ENCODE data around the gene PLEKHF1.

PLEKHF1 gene

GRCh38 chr19:29678484-29679106, 13.3 kb downstream of the PLEKHF1 start:
- DNase-seq (ENCODE audit: low read depth in 2 of 2) = no peak

GRCh38 chr19:29679598-29680210, 14.4 kb downstream of the PLEKHF1 start:
- no peak for DNase-seq (ENCODE audit: low read depth in 2 of 2)

GRCh38 chr19:29680447-29680846, 15.2 kb downstream of the PLEKHF1 start:
- DNase-seq (ENCODE audit: low read depth in 2 of 2) = no peak

- no peak for DNase-seq (ENCODE audit: low read depth in 2 of 2)
Observed at GRCh38 chr19:29680937-29681336, 15.7 kb downstream of the PLEKHF1 start.

GRCh38 chr19:29681422-29682235, 16.4 kb downstream of the PLEKHF1 start:
- no peak for DNase-seq (ENCODE audit: low read depth in 2 of 2)

GRCh38 chr19:29682236-29682895, 17.1 kb downstream of the PLEKHF1 start:
- no peak for DNase-seq (ENCODE audit: low read depth in 2 of 2)

GRCh38 chr19:29683009-29683408, 17.7 kb downstream of the PLEKHF1 start:
- no peak for DNase-seq (ENCODE audit: low read depth in 2 of 2)

- DNase-seq (ENCODE audit: low read depth in 2 of 2) = no peak
Observed at GRCh38 chr19:29685326-29685725, 20.1 kb downstream of the PLEKHF1 start.

- DNase-seq (ENCODE audit: low read depth in 2 of 2) = no peak
Observed at GRCh38 chr19:29686285-29686805, 21.1 kb downstream of the PLEKHF1 start.

GRCh38 chr19:29687244-29687896, 22.1 kb downstream of the PLEKHF1 start:
- DNase-seq (ENCODE audit: low read depth in 2 of 2) = peak; percentile 90

- peak in 1 of 2 experiments; percentile 25 for DNase-seq (ENCODE audit: low read depth in 2 of 2)
Observed at GRCh38 chr19:29687897-29688728, 22.9 kb downstream of the PLEKHF1 start.

- DNase-seq (ENCODE audit: low read depth in 2 of 2) = no peak
Observed at GRCh38 chr19:29690842-29691241, 25.6 kb downstream of the PLEKHF1 start.

- no peak for DNase-seq (ENCODE audit: low read depth in 2 of 2)
Observed at GRCh38 chr19:29694161-29694560, 28.9 kb downstream of the PLEKHF1 start.

- peak in 1 of 2 experiments; percentile 16 for DNase-seq (ENCODE audit: low read depth in 2 of 2)
Observed at GRCh38 chr19:29694669-29695627, 29.7 kb downstream of the PLEKHF1 start.

- DNase-seq (ENCODE audit: low read depth in 2 of 2) = no peak
Observed at GRCh38 chr19:29695765-29696564, 30.7 kb downstream of the PLEKHF1 start.

GRCh38 chr19:29696565-29696846, 31.2 kb downstream of the PLEKHF1 start:
- DNase-seq (ENCODE audit: low read depth in 2 of 2) = no peak

- DNase-seq (ENCODE audit: low read depth in 2 of 2) = no peak
Observed at GRCh38 chr19:29697523-29698261, 32.4 kb downstream of the PLEKHF1 start.

GRCh38 chr19:29699861-29700260, 34.6 kb downstream of the PLEKHF1 start:
- DNase-seq (ENCODE audit: low read depth in 2 of 2) = no peak
